Ramos (cell line): ENCODE results near the gene KIF1A.

ENCODE experiments used
- in situ Hi-C: fragments of 300-500 bp; cut with MboI; formaldehyde crosslinking; loops from one replicate; pipeline ENCODE4 v1.14.3; 2022; ENCODE audit warnings: low sequenced_read_pairs; ENCODE audit not compliant: unreplicated experiment

The KIF1A gene

GRCh38 chr2:240820607-240821428 lies 799 bp upstream of the KIF1A start:
- in situ Hi-C loops = no loop called here

- in situ Hi-C loops = no loop called here
These were observed 727 bp downstream of the KIF1A start for GRCh38 chr2:240819126-240819857.

- in situ Hi-C loops = no loop called here
These were observed 1.5 kb downstream of the KIF1A start for GRCh38 chr2:240818293-240819125.

- in situ Hi-C loops = no loop called here
These were observed 2.3 kb downstream of the KIF1A start for GRCh38 chr2:240817496-240818292.

GRCh38 chr2:240816584-240817495 lies 3.2 kb downstream of the KIF1A start:
- in situ Hi-C loops = no loop called here

- in situ Hi-C loops = no loop called here
These were observed 4.0 kb downstream of the KIF1A start for GRCh38 chr2:240815761-240816583.

- in situ Hi-C loops = no loop called here
These were observed 4.9 kb downstream of the KIF1A start for GRCh38 chr2:240814946-240815760.

GRCh38 chr2:240814280-240814679 lies 5.7 kb downstream of the KIF1A start:
- in situ Hi-C loops = no loop called here

GRCh38 chr2:240813231-240813921 lies 6.6 kb downstream of the KIF1A start:
- in situ Hi-C loops = no loop called here

GRCh38 chr2:240812721-240813120 lies 7.3 kb downstream of the KIF1A start:
- in situ Hi-C loops = no loop called here

- in situ Hi-C loops = no loop called here
These were observed 7.7 kb downstream of the KIF1A start for GRCh38 chr2:240812301-240812680.

- in situ Hi-C loops = no loop called here
These were observed 8.4 kb downstream of the KIF1A start for GRCh38 chr2:240811346-240812300.

GRCh38 chr2:240810621-240811020 lies 9.4 kb downstream of the KIF1A start:
- in situ Hi-C loops = no loop called here

- in situ Hi-C loops = no loop called here
These were observed 9.8 kb downstream of the KIF1A start for GRCh38 chr2:240810199-240810598.

GRCh38 chr2:240809276-240809675 lies 10.7 kb downstream of the KIF1A start:
- in situ Hi-C loops = no loop called here

- in situ Hi-C loops = no loop called here
These were observed 13.6 kb downstream of the KIF1A start for GRCh38 chr2:240806459-240806858.
